Stimulated activated naive CD8-positive, alpha-beta T cell treated with anti-CD3 and anti-CD28 coated beads, Interleukin-15, Interleukin-2, amounts not matched to agents 100 U/mL and 50 U/mL, for 24 hours (primary cell): ENCODE data around the gene RIT2.

Experiments
- ATAC-seq: fragments of 150-1000 bp; cut with Tn5 transposase; one replicate; pipeline ENCODE4 v1.10.0; 2021
- DNase-seq: peaks from one replicate; pipeline ENCODE4 v3.0.0; 2021

RIT2 gene

GRCh38 chr18:43010611-43011010 is 104.9 kb downstream of the RIT2 start:
- ATAC-seq (no peak), DNase-seq (no peak)

- DNase-seq (no peak), ATAC-seq (no peak)
These were observed 105.8 kb downstream of the RIT2 start for GRCh38 chr18:43009674-43010073.

DNA sequence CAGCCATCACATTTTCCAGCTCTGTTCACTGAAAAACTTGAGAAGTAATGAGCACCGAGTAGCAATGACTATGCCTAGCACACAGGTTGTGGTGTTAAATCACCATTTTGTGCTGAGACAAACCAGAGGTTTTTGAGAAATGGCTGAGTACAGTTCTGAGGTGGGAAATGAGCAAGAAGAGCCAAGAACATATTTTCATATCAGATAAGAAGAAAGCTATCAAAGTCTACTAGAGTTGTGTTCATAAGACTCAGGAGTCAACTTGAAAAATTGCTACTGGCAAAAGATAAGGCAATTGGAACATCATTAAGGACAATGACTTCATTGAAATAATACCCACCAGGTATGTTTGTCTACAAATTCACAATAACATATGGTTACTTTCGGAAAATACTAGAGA is 108.1 kb downstream of the RIT2 start:
- no peak for ATAC-seq
- DNase-seq = no peak

DNA sequence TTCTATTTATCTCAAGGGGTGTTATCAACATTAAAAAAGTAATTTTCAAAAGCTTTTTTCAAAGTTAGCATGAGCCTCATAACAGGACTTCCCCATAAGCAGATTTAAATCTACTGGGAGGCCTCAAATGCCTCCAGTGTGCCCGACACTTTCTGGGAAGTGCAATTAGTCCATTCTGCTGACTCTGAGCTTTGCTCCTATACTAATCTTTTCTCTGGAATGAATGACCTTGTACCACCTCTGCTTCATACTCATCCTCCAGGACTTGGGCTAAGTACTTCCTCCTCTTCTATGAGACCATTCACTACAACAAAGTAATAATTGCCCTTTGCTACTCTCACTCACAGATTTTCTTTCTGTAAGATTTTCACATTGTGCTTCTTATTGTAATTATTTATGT is 111.1 kb downstream of the RIT2 start:
- no peak for ATAC-seq
- no peak for DNase-seq

DNA sequence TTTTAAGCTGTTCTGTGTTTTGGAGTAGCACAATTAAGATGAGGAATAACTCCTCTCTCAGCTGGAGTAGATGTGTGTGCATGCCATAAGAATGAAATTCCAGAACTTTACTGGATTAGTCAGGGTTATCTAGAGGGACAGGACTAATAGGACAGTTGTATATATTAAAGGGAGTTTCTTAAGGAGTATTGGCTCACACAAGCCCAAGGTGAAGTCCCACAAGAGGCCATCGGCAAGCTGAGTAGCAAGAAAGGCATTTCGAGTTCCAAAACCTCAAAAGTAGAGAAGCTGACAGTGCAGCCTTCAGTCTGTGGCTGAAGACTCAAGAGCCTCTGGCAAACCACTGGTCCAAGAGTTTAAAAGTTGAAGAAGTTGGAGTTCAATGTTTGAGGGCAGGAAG is 113.7 kb downstream of the RIT2 start:
- no peak for DNase-seq
- no peak for ATAC-seq

GRCh38 chr18:42996824-42997223 is 118.7 kb downstream of the RIT2 start:
- DNase-seq = no peak
- ATAC-seq = no peak

GRCh38 chr18:42980426-42980825 is 135.1 kb downstream of the RIT2 start:
- no peak for DNase-seq

DNA sequence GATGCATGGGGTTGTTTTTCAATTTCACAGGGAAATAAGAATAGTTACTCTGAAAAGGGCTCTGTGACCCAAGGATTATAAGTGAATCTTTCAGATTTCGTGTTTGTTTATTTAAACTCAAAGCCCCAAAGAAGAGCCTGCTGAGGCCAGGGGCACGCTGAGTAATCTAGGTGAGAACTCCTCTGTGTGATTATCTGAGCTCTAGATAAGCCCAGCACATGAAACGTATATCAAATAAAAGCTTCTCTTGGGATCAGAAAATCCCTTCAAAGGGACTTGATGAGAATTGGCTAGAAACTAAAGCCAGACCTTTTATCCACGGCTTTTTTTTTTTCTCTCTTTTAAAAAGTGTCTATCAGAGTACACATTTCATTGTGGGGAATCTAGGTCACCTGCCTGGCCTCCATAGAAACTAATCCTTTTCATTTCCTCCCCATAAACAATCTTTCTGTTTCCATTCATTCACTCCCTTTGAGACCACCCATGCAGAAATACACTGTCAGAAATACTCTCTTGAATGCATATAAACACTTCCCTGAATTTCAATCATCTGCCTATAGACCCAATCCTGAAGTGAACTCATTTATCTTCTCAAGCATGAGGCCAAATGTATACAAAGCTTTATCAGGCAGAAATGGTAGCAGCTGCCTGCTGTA is 137.4 kb downstream of the RIT2 start:
- ATAC-seq (no peak), DNase-seq (no peak)

More at GRCh38 chr18:42980426-42980825, 135.1 kb downstream of the RIT2 start:
- ATAC-seq = no peak

DNA sequence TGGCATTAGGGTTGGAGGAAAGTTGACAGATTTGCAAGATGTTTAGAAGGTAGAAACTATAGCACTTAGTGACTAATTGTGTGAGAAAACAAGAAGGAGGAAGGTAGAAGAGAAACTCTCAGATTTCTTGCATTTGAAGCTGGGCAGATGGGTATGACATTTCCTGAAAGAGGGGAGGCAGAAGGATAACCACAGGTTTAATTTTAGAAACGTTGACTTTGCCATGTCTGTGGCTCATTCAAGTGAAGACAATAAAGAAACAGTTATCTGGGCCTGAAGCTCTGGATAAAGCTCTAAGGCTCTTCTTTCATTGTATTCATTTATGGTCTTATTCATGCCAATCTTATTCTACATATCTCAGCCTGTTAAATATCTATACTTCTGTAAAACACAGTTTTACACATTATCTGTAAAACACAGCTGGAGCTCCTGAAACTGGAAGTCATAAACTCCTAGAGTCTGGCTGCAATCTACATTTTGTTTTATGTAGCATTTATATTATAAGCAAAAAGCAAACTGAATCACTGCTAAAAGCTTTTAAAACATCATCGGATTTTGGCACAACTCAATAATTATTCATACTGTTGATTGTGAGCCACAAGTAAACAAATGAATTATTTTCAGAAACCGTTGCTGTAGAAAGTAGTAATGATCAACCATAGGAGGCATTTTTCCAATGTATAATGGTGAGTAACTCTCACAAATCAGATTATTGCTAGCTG is 138.5 kb downstream of the RIT2 start:
- ATAC-seq = no peak
- DNase-seq = no peak

DNA sequence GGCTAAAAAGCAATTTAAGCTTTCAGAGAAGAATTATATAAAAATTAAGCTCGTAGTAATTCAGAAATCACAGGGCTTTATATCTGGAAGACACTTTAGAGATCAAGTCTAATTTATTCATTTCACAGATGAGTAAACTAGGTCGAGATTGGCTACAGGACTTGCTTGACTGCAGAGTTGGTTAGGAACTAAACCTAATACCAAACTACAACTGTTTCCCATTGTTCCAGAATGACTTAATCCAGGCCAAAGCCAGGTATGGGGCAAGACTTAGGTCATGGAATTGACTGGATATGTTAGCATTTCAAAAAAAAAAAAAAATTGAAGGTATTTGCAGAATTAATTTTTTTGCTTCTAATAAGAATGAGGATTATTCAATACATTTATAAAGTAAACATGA is 146.1 kb downstream of the RIT2 start:
- ATAC-seq (no peak), DNase-seq (no peak)

DNA sequence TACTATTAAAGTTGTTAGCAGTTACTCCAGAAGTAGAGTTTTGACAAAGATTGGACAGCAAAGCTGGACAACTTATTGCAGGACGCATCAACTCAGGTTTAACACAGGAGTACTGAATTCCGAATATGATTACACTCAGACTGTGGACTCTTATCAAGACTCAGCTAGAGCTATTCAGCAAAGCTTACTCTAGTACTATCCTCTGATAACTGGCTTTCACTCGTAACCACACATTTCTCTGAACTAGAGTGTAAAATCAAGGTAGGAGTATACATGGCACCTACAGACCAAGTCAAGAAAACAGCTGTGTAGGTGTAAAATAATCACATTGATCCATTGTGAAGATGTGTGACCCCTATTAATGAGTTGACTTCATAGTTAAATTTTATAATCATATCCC is 154.2 kb downstream of the RIT2 start:
- no peak for DNase-seq
- no peak for ATAC-seq

GRCh38 chr18:42959528-42959927 is 156.0 kb downstream of the RIT2 start:
- DNase-seq (no peak), ATAC-seq (no peak)

GRCh38 chr18:42958353-42958752 is 157.1 kb downstream of the RIT2 start:
- DNase-seq (no peak), ATAC-seq (no peak)

DNA sequence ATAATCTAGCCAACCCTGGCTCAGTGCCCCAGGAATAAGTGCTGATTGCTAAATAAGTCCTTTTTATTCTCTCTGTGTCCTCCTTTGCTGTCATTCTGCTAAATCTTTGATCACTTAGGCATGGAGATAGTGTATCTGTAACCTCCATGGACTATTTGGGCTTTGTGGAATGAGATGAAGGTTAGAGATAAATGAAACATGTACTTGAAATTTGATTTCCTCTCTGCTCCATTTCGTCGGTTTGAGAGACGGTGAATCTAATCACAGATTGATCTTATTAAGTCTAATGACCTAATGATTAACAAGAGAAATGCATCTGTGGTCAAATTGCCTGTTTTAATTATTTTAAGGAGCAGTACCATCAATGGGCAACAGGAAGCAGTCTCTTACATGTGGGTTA is 159.2 kb downstream of the RIT2 start:
- DNase-seq (no peak), ATAC-seq (no peak)

GRCh38 chr18:42954887-42955286 is 160.6 kb downstream of the RIT2 start:
- ATAC-seq = no peak
- no peak for DNase-seq

DNA sequence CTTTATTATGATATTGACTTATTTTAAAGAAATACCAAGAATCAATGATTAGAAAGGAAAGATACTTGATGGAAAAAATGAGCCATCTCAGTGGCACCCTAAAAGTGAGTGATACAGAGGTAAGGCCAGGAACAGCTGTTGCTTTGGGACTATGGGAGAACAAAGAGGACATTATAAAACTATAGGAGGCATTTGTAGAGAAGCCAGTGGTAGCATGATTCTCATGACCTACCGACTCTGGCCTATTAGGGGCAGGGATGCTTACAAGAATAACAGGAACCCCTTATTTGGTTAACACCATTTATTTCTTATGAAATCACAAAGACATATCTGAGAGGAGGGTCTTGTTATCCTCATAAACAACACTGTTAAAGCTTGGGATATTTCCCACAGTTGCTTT is 162.2 kb downstream of the RIT2 start:
- no peak for DNase-seq

GRCh38 chr18:42950732-42951131 is 164.8 kb downstream of the RIT2 start:
- no peak for ATAC-seq

More for the DNA sequence above, 162.2 kb downstream of the RIT2 start:
- ATAC-seq = no peak

GRCh38 chr18:42948831-42949230 is 166.7 kb downstream of the RIT2 start:
- no peak for DNase-seq
- ATAC-seq = no peak

More at GRCh38 chr18:42950732-42951131, 164.8 kb downstream of the RIT2 start:
- DNase-seq = no peak

DNA sequence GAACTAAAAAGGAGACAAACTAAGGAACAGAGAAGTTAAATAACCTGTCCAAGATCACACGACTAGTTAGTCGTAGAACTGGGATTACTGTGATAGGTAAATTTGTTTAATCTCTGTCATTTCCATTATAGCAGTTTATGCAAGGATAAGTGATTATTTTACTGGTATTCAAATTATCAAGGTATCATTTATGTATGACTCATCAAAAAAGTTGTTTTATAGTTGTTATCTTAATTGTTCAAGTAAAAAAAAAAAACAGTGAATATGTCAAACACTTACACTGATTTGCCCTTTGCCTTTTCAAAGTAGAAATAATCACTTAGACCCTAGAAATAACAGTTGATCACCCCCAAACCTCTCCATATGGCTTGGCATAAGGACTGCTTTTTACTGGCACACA is 173.6 kb downstream of the RIT2 start:
- ATAC-seq (no peak), DNase-seq (no peak)

DNA sequence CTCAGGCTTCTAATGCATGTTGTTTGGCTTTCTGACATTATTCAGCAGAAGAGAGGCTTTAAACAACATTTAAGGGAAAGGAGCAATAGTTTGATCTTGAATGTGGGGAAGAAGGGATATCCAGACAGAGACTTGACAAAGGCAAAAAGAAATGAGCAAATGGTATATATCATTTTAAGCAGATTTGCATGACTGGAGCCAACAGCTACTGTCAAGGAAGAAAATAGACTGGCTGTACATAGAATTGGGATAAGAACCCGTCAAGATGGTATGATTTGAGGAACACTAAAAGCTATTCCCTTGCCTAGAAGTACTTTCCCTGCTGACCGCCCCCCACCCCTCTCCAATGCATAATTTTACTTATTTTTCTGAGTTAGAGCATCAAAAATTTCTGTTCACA is 174.5 kb downstream of the RIT2 start:
- DNase-seq = no peak

GRCh38 chr18:42937436-42937835 is 178.0 kb downstream of the RIT2 start:
- ATAC-seq (no peak), DNase-seq (no peak)

More for the DNA sequence above, 174.5 kb downstream of the RIT2 start:
- no peak for ATAC-seq

DNA sequence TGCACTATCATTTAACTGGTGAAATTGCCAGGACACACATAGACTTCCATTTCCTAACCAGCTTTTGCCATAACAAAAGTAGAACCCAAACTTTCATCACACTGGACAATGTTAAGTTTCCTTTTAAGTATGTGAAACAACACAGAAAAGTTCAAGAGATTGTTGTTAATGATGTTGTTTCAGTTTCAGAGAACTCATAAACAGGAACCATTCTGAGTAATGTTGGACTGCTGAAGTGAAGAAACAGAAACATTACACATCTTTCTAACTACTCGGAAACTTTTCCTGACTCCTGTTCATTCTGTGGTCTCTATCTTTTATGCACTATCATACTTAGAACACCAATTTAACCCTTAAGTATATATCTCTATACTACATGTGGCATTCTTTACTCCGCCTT is 179.2 kb downstream of the RIT2 start:
- no peak for DNase-seq
- ATAC-seq = no peak

GRCh38 chr18:42931491-42931890 is 184.0 kb downstream of the RIT2 start:
- DNase-seq (no peak), ATAC-seq (no peak)

GRCh38 chr18:42929857-42930256 is 185.6 kb downstream of the RIT2 start:
- DNase-seq (no peak), ATAC-seq (no peak)
